GM12801 (cell line): ENCODE measurements around the gene CISD3.

Source experiments
- CTCF ChIP-seq: IDR thresholded peaks from one replicate; pipeline ENCODE4 v1.5.1; 2011; ENCODE audit warnings: control low read depth; ENCODE audit not compliant: insufficient read length; ENCODE audit errors: extremely low read depth

CISD3 gene

GRCh38 chr17:38739305-38739704 is 9.2 kb downstream of the CISD3 start:
- no peak for TF ChIP-seq CTCF

- no peak for TF ChIP-seq CTCF
Measured at GRCh38 chr17:38740044-38740443, 9.9 kb downstream of the CISD3 start.

- TF ChIP-seq CTCF, result no peak
Measured at GRCh38 chr17:38740806-38741205, 10.7 kb downstream of the CISD3 start.

- TF ChIP-seq CTCF, result no peak
Measured at GRCh38 chr17:38741461-38741860, 11.3 kb downstream of the CISD3 start.

GRCh38 chr17:38741921-38742410 is 11.8 kb downstream of the CISD3 start:
- TF ChIP-seq CTCF, result no peak

- TF ChIP-seq CTCF, result no peak
Measured at GRCh38 chr17:38742411-38743308, 12.5 kb downstream of the CISD3 start.

- no peak for TF ChIP-seq CTCF
Measured at GRCh38 chr17:38743556-38744171, 13.5 kb downstream of the CISD3 start.
